Amniotic stem cell (primary cell): Measurements from ENCODE around the gene ADSS1.

Experiments used
- DNase-seq: peaks from one replicate; lab custom pipeline; 2025; lab: John Stamatoyannopoulos, UW

ADSS1 gene

DNA sequence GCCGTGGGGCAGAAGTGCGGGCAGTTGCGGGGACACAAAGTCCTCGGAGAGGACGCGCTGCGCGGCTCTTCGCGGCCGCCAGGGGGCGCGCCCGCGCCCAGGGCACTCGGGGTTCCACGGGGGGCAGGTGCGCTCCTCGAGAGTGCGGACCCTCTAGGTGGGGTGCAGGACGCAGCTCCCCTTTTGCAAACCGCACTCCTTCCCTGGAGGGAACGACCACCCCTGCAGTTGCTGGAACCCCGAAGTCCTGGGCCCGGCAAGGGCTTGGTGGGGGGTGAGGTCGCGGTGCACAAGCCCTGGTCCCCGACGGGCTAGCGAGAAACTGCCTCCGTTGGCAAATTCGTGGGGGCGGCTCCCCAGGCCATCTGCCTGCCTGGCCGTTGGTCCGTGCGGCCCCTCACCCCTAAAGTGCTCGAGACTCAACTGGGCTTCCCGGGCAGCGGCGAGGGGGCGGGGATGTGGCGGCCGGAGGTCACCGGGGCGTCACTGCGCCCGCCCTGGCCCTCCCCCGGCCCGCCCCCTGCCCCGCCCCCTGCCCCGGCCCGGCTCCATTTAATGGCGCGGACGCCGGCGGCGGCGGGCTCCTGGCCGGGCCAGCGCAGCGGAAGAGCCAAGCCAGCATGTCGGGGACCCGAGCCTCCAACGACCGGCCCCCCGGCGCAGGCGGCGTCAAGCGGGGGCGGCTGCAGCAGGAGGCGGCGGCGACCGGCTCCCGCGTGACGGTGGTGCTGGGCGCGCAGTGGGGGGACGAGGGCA is at the start of gene ADSS1:
Gene ADSS1 (plus strand): TSS at position 579 of the 756 bp plus-strand sequence. CDS start 42 bp downstream, at position 621.
- no peak for DNase-seq

DNA sequence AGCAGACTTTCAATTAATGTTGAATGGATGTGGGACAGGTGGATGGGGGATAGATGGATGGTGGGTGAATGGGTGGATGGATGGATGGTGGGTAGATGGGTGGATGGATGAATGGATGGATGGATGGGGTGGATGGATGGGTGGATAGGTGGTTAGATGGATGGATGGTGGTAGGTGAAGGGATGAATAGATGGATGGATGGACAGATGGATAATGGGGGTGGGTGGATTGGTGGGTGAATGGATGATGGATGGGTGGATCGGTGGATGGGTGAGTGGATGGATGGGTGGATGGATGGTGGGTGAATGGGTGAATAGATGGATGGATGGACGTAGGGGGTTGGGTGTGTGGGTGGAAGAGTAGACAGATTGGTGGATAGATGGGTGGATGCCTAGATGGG is 48.6 kb upstream of the ADSS1 start:
- DNase-seq: no peak

DNA sequence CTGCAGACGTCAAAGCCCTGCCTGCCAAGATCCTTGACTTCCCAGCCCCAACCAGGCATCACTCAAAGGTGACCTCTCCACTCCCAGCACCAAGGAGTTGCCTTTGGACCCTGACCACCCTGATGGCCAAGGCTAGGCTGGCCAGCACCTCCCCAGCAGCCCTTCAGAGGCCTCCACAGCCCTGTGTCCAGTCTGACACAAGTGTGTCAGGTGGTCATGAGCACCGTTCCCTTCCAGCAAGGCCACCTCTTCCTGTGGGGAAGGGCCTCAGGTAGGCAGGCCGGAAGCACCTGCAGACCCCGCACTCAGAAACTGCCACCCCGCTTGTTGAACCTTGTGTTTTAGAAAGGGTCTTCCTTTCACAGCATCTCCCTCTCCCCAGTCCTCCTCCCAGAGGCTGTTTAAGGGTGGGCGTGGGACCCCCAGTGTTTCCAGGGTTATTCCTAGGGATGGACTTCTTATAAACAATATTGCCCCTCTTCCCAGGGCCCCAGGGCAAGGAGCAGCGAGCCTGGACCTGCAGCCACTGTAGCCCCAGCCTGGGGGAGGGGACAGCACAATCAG is 47.8 kb upstream of the ADSS1 start:
- no peak for DNase-seq

DNA sequence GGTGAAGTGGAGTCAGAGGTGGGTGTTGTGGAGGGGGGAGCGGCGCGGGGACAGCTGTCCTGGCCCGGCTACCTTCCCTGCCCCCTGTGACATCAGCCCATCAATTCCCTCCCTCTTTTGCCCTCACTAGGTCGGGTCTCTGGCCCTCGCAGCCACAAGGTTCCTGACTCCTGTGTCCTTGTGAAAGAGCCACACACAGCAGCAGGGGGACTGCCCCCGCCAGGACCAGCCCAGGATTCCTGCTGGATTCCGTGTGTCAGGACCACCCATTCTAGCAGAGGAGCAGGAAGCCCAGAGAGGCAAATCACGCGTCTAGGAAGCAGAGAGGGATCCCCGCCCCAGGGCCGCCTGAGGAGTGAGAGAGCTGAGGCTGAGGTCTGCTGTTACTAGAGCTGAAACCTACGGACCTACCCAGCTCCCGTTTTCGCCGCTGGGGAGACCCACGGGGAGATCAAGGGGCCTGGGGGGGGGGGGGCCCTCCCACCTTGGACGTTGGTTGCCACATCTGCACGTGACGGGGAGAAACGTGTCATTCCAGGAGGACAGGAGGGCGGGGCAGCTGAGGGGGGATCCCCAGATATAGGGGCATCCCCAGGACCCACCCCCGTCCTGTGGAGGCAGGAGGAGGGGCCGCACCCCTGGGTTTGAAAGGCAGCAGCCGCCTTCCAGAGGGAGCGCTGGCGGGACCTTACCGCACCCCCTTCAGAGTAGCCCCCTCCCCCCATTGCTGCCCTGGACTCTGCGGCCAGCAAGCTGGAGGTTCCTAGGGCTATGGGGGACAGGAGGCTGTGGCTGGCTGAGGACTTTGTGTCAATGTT is 47.1 kb upstream of the ADSS1 start:
- no peak for DNase-seq

DNA sequence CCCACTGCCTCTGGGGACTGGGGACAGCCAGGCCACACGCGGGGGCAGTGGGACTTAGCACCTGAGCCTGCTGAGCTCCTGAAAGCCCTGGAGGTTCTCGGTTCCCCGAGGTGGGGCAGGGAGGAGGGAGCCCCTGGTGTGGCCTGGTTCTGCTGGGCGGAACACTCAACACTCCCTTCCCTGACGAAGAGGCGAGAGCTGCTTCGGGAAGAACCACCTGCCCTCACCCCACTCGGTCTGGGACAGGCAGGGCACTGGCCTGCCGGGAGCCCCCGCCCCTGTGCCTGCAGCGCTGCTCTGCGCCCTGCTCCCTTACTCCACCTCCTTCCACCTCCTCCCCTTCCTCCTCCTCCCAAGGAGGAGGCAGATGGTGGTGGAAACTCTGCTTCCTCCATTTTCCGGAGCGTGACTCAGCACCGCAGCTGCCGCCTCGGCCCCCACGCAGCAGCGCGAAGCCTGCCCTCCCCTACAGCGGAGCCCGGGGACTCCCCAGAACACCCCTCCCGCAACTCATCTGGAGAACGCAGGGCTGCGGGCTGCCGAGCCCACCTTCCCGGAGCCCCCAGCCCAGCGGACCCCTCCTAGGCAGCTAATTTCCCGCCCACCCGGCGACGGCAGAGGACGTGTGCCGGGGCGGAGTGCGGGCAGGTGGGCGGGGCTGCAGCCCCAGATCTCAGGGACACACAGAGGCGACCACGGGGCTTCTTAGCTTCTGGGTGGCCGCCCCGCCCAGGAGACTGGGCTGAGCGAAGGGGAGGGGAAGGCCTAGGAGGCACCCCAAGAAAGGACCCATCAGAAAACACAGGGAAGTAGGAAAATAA is 46.3 kb upstream of the ADSS1 start:
- no peak for DNase-seq

DNA sequence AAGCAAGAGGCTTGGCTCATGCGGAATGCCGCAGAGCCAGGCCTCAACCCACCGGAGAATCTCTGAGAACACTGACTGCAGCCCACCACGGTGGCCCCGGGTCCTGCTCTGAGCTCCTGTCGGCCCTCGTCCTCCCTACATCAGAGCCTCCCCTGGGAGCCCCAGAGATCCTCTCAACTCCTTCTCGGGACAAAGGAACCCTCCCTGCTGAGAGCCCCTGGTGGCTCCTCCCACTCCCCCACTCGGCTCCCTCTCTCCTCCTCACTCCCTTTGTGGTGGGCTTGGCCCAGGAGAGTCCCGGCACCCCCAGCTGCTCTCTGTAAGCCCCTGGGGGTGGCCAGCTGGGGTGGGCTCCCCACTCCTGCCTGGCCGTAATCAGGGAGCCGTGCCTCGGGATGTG is 45.7 kb upstream of the ADSS1 start:
- DNase-seq: no peak

DNA sequence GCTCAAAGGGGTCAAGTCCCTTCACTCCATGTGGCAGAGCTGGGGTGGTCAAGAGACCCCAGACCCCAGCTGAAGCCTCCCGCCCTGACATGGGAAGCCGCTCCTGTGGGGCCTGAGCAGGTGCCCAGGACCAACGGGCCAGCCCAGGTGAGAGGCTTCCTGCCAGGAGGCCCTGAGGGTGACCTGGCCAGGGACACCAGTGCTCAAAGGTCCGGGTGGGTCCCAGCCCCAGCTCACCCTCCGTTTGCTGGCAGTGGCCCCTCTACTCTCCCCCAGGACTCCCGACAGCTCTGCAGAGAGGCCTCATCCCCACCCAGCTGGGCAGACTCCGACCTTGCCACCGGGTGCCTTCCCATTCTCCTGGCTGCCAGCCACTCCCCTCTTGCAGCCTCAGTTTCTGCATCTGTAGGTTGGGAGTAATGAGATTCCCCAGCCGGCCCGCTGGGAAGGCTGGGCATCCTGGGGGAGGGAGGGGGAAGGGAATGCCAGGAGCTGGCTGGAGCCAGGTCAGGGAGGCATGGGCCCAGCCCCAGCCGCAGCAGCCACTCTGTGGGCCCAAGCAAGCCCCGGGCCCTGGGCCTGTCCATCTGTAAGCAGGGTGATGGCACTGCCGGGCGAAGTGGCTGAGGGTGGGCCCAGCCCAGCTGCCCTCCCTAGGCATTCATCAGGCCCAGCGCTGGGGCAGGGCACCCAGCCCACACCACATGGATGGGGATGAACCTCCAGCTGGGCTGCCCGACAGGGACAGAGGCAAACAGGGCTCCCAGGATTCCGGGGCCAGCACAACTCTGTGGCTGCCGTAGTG is 44.9 kb upstream of the ADSS1 start:
- DNase-seq: no peak

DNA sequence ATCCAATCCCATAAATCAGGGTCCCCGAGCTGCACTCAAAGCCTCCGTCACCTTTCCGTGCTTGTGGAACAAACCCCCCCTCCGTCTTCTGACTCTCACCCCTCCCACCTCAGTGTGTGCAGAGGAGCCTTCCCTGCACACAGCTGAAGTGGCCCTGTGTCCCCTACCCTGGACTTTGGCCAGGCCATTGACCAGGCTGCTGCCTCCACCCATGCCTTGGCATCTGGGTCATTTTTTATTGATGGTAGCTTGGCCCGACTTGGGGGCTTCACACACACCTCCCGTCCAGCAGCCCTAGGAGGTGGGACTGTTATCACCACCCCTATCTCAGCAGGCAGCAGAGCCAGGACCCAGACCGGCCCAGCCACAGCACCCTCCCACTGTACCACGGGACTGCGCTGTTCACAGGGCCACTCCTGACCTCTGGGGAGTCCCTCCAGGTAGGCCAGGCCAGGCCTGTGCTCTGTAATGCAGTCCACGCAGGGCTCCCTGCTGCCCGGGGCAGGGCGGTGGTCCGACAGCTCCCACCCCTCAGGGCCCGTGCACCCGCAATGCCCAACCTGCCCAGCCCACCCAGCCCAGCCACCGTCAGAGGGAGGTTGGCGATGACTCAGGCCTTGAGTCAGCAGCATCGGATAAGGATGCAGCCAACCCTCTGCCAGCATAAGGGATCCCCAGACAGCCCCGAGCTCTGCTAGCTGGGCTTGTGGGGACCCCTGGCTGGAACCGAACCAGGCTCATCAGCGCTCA is 43.8 kb upstream of the ADSS1 start:
- DNase-seq: peak; percentile 43

DNA sequence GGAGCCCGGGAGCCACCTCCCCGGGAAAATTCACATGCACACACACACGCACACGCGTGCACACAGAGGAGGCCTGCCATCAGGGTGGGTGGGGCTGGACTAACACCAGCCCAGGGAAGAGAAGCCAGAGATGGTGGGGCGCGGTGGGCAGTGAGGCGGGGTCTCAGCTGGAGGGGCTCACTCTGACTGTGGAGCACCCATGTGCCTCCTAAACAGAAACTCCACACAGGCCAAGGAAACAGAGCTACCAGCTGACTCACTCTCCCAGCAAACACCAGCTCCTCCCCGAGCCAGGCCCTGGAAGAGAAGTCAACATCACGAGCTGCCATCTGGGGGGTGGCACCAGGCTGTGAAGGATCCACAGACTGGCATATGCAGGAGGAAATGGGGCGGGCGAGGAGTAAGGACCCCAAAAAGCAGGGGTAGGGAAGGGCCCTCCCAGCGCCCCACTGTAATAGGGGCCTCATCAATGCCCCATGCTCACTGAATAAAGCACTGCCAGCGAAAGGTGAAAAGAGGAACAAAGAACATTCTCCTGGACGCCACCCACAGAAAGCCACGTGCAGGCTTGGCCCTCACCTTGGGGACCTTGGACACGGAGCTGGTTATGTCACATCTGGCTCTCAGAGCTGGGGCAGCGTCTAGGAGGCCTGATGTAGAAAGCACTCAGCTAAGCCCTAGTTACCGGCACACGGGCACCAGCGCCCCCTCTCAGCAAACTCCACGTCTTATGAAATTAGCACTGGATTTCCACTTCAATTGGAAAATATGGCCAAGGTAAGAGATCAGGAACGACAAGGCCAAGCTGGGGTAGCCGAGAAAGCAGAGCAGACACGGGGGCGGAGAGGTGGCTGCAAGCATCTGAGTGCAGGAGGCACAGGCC is 43.0 kb upstream of the ADSS1 start:
- peak; percentile 77 for DNase-seq

DNA sequence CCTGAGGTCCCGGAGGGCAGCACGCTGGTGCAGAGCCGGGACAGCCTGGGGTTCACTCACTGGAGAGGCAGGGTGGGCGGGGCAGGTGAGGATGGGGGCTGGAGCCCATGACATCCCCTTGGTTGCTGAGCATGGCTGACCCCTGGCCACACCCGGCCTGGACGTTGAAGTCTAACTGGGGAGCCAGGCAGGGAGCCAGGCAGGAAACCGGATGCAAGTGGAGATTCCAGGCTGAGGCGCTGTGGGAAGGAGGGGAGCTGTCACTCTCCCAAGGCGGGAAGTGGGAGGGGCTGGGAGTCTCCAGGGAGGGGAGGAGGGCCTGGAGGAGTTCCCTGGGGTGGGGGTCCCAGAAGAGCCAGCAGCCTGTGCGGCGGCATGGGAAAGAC is 42.3 kb upstream of the ADSS1 start:
- peak; percentile 63 for DNase-seq

DNA sequence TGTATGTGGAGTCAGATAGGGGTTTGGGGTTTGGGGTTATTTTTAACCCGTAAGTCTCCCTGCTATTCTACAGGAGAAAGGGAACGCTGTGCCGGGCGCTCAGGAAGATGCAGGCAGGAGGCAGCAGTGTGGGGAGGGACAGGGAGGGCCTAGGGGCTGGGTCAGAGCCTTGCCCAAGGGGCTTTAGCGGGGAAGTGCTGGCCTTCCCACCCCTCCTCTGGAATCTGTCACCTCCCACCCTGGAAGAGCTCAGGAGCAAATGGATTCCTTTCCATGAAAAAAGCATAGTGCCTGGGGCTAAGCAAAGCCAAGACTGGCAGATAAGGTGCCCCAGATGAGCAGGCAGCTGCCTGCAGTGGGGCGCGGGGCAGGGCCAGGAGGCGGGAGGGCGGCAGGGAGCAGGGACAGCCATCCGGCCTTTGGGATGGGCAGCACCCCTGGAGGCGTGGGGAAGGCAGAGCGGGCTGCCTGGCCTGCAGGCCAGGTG is 41.9 kb upstream of the ADSS1 start:
- no peak for DNase-seq

DNA sequence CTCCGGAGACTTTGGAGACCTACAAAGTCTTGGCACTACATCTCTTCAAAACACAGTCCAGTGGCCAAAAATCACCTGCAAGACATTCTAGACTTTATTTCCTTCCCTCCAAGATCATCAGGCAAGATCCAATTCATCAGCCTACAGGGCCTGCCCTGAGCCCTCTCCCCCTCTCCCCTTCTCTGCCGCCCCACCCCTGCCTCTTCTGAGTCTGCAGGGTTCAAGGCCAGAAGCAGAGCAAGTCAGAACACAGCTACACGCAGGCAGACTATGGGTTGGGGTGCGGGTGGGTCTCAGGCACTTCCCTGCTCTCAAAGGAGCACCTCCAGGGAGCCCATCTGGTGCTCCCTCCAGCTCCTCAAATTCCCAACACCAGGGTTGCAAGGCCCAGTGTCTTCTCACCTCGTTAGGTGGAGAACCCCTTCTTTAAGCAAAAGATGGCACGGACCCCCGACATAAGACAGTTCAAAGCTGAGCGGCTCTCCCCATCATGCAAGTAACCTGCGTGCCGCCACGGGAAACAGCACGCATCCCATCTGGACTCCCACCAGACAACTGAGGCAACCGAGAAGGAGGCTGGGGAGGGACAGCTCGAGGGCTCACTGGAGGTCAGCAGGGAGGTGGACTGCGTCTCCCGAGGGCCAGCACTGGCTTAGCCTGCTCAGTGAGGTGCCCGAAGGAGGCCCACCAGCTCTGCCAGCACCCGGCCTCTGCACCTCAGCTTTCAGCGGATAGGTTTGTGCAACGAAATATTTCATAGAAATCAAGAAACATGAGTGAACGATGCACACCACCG is 40.2 kb upstream of the ADSS1 start:
- no peak for DNase-seq

DNA sequence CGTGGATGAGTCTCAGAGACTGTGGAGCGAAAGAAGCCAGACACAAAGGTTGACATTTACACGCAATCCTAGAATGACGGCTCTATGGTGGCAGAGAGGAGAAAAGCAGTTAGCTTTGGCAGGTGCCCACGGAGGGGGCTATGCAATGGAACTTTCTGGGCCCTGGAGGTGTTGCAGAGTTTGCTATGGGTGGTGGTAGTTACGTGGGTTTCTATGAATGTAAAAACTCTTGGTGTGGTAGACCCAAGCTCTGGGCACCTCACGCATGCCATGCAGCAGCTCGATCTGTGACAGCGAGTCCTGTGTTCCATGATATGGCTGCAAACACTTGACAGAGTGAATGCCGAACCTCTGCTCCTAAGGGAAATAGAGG is 39.6 kb upstream of the ADSS1 start:
- no peak for DNase-seq

DNA sequence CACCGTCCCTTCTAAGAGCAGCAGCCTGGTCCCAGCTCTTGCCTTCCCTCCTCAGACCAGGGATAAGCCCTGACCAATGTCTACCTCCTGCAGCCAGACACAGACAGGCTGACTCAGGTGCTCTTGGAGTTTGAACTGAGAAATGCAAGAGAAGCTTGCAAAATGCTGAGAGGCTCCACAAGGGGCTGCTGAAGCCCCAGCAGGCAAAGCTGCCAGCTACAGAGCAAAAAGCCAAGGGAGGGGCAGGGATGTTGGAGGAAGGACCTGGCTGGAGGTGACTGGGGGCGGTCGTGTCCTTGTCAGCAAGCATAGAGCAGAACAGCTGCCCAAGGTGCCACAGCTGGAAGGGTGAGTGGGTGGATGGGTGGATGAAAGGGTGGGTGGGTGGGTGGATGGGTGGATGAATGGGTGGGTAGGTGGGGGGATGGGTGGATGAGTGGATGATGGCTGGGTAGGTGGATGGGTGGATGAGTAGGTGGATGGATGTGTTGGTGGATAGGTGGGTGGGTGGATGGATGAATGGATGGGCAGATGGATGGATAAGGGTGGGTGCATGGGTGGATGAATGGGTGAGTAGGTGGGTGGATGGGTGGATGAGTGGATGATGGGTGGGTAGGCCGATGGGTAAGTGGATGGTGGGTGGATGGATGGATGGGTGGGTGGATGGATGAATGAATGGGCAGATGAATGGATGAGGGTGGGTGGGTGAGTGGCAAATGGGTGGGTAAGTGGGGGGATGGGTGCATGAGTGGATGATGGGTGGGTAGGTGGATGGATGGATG is 38.6 kb upstream of the ADSS1 start:
- no peak for DNase-seq

DNA sequence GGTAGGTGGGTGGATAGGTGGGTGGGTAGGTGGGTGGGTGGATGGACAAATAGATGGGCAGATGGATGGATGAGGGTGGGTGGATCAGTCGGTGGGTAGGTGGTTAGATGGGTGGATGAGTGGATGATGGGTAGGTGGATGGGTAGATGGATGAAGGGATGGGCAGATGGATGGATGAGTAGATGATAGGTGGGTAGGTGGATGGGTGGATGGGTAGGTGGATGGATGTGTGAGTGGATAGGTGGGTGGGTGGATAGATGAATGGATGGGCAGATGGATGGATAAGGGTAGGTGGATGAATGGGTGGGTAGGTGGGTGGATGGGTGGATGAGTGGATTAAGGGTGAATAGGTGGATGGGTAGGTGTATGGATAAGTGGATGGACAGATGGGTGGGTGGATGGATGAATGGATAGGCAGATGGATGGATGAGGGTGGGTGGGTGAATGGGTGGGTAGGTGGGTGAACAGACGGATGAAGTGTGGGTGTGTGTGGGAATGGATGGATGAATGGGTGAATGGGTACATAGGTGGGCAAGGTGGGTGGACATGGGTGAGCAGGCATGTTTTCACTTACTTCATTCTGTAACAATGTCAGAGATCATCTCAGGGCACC is 37.9 kb upstream of the ADSS1 start:
- DNase-seq: no peak

DNA sequence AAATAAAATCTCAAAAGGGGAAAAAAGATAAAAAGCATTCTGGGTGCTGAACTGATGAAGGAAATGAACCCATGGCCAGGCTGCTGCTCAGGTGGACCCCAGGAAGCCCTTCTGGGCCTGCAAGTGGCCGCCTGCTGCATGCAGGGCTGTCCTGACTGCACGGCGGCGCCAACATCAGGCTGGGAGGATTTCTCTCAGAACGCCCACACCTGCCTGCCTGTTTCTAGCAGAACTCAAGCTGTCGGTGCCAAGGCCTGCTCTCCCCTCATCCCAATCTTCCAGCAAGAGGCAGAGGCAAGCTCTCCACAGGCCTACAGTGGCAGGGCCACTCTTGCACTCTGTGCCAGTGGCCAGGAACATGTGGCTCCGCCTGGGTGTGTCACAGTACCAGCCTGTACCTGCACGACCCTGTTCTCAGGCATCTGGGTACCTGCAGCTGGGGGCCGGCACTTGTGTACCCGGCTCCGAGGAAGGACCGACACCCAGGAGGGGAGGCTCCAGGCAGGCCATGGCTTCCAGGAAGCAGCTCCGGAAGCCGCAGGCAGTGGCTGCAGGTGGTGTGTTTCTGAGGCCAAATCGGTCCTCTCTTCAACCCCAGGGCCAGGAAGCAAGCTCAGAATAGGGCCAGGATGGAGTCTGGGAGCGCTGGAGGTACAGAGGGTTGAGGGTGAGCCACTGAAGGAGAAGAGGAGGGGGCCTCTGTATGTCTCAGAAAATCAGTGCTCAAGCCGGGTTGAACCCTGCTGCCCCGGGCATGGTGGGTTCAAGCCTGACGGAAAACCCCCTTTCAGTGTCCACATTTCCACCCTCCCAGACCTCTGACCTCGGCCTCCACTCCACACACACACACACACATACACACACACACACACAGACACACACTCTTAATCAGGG is 37.2 kb upstream of the ADSS1 start:
- DNase-seq: no peak
